ENCODE results near the gene SLC22A23.

- TF ChIP-seq POLR2AphosphoS5 (IDR thresholded peaks at IDR 0.05) = no peak
- TF ChIP-seq CTCF (IDR thresholded peaks at IDR 0.05) = no peak
- TF ChIP-seq POLR2A (IDR thresholded peaks at IDR 0.05) = no peak
These were observed 72.4 kb downstream of the SLC22A23 start for GRCh38 chr6:3384241-3385143.
